ENCODE measurements around the gene DNMT3B.
A peak's percentile ranks its signal among the peaks of the same experiment; 100 is the strongest.

DNMT3B gene

GRCh38 chr20:32787168-32787567 is 25.0 kb downstream of the DNMT3B start:
- no peak for TF ChIP-seq CTCF (IDR thresholded peaks at IDR 0.05)
- DNase-seq (ENCODE audit: low spot score) = no peak
- H3K4me3 ChIP-seq = no peak overlapping the region
- no peak overlapping the region for H3K27ac ChIP-seq

- no peak overlapping the region for H3K4me3 ChIP-seq
- DNase-seq (ENCODE audit: low spot score) = no peak
- TF ChIP-seq CTCF (IDR thresholded peaks at IDR 0.05) = peak; percentile 94
- H3K27ac ChIP-seq = no peak overlapping the region
Measured at GRCh38 chr20:32789896-32790750, 27.9 kb downstream of the DNMT3B start.

GRCh38 chr20:32790751-32791057 is 28.5 kb downstream of the DNMT3B start:
- Histone ChIP-seq H3K4me3 (no peak overlapping the region), H3K27ac (no peak overlapping the region)
- DNase-seq (ENCODE audit: low spot score) = no peak
- no peak for TF ChIP-seq CTCF (IDR thresholded peaks at IDR 0.05)

GRCh38 chr20:32792316-32792715 is 30.1 kb downstream of the DNMT3B start:
- Histone ChIP-seq H3K4me3 (no peak overlapping the region), H3K27ac (no peak overlapping the region)
- DNase-seq (ENCODE audit: low spot score) = no peak
- TF ChIP-seq CTCF (IDR thresholded peaks at IDR 0.05) = no peak

GRCh38 chr20:32792731-32793458 is 30.7 kb downstream of the DNMT3B start:
- Histone ChIP-seq H3K4me3 (no peak overlapping the region), H3K27ac (no peak overlapping the region)
- no peak for DNase-seq (ENCODE audit: low spot score)
- no peak for TF ChIP-seq CTCF (IDR thresholded peaks at IDR 0.05)

- DNase-seq (ENCODE audit: low spot score) = no peak
- no peak overlapping the region for H3K27ac ChIP-seq
- no peak for TF ChIP-seq CTCF (IDR thresholded peaks at IDR 0.05)
Measured at GRCh38 chr20:32796383-32796948, 34.3 kb downstream of the DNMT3B start.

More at GRCh38 chr20:32796383-32796948, 34.3 kb downstream of the DNMT3B start:
- no peak overlapping the region for H3K4me3 ChIP-seq

All from coronary artery (tissue), 2 donors.